GM12872 (cell line): Measurements from ENCODE around the gene CYP3A4.

Source experiments
- TF ChIP-seq, protein P1 (sequence below): IDR thresholded peaks from 3 replicates; pipeline ENCODE4 v1.5.1; 2011; ENCODE audit warnings: low read depth, mild to moderate bottlenecking, low read length, moderate library complexity; ENCODE audit not compliant: insufficient read depth

Gene CYP3A4

DNA sequence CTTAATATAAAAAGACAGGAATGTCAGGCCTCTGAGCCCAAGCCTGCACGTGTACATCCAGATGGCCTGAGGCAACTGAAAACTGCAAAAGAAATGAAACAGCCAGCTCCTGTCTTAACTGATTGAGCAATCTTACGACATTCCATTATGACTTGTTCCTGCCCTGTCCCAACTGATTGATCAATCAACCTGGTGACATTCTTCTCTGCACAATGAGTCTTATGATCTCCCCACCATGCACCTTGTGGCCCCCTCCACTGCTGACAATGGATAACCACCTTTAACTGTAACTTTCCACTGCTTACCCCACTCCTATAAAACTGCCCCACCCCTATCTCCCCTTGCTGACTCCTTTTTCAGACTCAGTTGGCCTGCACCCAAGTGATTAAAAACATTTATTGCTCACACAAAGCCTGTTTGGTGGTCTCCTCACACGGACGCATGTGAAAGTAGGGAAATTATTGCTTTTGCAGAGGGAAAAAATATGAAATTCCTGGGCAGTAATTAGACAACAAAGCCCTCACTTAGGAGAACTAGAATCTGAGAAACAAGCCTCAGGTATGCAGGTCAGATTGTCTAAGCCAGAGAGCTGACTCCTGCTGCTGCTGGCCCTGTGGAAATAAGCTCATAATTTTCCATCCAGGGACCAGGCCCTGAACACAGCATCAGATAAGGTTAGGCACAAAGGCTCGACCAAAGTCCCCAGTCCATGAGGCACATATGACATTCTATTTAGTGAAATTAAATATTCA, 54.3 kb downstream of the CYP3A4 start:
- TF ChIP-seq, protein P1, sequence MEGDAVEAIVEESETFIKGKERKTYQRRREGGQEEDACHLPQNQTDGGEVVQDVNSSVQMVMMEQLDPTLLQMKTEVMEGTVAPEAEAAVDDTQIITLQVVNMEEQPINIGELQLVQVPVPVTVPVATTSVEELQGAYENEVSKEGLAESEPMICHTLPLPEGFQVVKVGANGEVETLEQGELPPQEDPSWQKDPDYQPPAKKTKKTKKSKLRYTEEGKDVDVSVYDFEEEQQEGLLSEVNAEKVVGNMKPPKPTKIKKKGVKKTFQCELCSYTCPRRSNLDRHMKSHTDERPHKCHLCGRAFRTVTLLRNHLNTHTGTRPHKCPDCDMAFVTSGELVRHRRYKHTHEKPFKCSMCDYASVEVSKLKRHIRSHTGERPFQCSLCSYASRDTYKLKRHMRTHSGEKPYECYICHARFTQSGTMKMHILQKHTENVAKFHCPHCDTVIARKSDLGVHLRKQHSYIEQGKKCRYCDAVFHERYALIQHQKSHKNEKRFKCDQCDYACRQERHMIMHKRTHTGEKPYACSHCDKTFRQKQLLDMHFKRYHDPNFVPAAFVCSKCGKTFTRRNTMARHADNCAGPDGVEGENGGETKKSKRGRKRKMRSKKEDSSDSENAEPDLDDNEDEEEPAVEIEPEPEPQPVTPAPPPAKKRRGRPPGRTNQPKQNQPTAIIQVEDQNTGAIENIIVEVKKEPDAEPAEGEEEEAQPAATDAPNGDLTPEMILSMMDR, result no peak

DNA sequence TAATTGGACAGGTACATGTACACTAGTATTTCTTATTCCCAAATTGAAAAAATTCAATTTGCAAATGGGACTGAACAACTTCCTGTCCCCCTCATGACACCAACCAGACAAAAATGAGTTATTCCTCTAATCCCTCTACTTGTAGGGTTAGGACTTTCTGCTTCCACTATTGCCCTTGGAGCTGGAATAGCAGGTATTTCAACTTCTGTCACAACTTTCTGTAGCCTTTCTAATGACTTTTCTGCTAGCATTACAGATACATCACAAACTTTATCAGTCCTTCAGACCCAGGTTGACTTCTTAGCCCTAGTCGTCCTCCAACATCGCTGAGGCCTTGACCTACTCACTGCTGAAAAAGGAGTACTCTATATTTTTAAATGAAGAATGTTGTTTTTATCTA, 55.4 kb downstream of the CYP3A4 start:
- TF ChIP-seq, protein P1, result no peak

DNA sequence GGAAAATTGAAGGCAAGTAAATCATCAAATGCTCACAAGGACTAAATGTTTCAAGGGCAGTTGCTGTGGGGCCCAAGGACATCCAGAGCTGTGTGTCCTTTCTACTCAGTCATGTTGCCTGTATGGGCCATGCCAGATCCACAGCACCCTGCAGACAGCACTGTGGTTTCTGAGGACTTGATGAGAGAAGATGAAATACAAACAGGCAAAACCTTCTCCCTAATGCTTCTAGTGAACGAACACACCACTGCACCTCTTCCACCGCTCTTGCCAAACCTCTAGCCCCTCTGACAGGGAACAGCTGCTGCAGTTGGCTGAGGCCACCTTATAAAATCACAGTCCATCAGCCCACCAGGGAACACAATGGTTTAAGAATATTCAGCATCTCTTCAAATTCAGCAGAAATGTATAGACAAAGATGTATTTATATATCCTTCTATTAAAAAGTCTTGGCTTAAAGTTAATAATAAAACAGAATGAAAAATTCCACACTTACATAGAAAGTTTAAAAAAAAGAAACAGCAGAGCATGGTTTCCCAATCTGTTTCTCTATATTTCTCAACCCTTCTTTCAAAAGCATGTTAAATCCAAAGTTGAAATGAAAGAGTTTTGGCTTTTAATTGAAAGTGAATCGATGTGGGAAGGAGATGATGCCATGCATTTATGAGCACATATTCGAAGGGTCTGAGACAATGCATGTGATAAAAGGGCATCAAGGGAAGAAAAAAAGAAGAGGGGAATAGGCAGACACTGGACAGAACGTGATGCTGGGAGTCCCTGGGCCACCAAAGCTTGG, 63.0 kb downstream of the CYP3A4 start:
- TF ChIP-seq, protein P1, result no peak

DNA sequence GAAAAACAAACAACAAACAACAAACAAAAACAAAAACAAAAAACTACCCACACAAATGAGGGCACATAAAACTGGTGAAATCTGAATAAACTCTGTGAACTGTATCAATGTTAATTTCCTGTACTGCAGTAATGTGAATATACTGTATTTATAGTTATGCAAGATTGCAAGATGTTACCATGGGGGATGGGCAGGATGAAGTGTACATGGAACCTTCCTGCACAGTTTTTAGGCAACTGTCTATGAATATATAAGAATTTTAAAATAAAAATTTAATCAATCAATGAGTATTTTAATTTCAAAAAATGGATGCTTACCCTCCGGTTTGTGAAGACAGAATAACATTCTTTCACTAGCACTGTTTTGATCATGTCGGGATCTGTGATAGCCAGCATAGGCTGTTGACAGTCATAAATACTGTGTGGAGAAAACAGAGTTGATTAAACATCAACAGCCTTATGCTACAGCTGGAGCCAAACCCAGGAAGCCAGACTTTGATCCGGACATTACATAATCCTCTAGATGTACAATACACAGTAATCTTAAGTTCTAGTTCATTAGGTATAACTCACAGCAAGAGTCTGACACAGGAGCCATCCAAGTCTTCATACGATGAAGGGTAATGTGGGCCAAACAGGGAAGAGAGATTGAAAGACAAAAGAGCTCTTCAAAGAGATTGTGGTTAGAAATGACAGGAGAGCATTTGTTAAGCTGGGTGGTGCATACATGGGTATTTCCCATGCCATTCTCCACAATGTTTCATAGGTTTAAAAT, 63.8 kb downstream of the CYP3A4 start:
- TF ChIP-seq, protein P1, result no peak

DNA sequence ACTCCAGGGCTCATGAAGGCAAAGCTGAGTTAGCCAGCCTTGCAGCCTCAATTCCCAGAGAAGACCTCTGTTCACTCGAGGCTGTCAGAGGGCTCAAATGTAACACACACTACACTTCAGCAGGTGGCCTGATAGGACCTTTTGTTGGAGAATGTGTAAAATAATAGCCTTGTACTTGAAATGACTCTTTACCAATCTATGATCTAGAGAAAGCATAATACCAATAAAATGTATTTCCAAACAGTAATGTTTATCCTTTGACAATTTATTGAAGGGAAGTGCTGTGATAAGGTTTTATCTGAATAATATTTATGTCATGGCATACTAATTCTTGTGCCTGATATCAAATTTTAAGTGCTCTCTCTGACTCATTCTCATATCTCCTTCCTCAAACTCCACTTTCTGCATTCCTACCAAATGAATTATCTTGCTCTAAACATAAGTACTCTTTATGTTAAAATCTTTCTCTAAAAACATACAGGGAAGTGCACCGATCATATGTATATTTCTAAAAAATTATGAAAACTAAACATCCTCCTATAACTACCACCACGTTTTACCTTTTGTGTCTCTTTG, 69.9 kb downstream of the CYP3A4 start:
- TF ChIP-seq, protein P1, result no peak

DNA sequence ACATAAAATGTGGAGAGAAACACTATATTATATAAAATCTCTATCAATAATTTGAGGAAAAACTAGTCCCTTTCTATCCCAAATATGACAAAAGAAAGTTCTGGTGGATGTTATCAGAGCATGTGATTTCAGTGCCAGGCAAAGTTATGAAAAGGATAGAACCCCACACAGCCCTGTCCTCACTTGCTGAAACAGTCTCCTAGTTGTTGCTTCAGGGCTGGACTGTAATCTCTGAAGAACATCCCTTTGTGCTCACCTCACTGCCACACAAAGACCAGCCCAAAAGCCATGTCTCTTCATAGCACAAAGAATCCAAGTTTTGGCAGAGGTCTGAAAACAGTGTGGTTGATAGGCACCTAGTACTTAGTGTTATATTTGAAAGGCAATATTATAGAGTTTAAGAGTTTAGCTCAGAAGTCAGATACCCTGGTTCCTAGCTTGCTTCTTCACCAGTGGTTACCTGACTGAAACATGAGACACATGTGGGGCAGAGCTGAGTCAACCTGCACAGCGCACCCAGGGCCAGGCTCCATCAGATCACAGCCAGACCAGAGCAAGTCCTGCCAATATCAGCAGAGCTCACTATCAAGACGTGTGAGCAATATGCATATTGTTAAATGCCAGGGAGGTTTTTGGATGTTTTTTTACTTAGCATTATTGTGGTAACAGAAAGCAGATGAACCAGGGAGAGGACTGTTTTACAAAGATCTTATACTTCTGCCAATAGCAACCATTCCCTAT, 74.0 kb downstream of the CYP3A4 start:
- TF ChIP-seq, protein P1, result no peak

DNA sequence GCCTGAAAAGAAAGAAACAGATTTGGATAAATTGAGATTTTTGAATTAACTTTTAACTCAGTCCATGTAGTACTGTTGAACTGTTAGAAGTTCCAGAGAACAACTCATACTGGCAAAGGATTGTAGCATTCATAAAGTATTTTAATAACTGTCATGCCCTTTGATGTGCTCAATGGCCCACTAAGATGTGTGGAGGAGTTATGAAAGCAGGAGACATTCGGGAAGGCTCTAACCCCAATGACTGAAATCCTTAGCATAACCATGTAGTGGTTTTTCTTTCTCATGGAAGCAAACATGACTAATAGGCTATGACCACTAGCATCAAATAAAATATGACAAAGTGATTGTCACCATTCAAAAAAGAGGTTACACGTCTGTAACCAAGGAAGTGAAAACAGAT, 74.7 kb downstream of the CYP3A4 start:
- TF ChIP-seq, protein P1, result no peak
